Mammary microvascular endothelial cell (primary cell): ENCODE results near the gene HEATR1. TPM values are rescaled to one million over a fixed set of nuclear protein-coding genes. Genes with fewer than 3 reads are reported as not detected.

Experiments used
- total RNA-seq: library from RNA; depleted of rRNA; stranded (reverse); fragments of >200 nt; gene quantifications from 2 replicates; pipeline ENCODE4 v1.2.3, GENCODE V29; 2015

The HEATR1 gene, protein sequence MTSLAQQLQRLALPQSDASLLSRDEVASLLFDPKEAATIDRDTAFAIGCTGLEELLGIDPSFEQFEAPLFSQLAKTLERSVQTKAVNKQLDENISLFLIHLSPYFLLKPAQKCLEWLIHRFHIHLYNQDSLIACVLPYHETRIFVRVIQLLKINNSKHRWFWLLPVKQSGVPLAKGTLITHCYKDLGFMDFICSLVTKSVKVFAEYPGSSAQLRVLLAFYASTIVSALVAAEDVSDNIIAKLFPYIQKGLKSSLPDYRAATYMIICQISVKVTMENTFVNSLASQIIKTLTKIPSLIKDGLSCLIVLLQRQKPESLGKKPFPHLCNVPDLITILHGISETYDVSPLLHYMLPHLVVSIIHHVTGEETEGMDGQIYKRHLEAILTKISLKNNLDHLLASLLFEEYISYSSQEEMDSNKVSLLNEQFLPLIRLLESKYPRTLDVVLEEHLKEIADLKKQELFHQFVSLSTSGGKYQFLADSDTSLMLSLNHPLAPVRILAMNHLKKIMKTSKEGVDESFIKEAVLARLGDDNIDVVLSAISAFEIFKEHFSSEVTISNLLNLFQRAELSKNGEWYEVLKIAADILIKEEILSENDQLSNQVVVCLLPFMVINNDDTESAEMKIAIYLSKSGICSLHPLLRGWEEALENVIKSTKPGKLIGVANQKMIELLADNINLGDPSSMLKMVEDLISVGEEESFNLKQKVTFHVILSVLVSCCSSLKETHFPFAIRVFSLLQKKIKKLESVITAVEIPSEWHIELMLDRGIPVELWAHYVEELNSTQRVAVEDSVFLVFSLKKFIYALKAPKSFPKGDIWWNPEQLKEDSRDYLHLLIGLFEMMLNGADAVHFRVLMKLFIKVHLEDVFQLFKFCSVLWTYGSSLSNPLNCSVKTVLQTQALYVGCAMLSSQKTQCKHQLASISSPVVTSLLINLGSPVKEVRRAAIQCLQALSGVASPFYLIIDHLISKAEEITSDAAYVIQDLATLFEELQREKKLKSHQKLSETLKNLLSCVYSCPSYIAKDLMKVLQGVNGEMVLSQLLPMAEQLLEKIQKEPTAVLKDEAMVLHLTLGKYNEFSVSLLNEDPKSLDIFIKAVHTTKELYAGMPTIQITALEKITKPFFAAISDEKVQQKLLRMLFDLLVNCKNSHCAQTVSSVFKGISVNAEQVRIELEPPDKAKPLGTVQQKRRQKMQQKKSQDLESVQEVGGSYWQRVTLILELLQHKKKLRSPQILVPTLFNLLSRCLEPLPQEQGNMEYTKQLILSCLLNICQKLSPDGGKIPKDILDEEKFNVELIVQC (N-terminal part only)
- total RNA-seq, result 27.2 and 35.0 TPM in 2 replicates

DNA sequence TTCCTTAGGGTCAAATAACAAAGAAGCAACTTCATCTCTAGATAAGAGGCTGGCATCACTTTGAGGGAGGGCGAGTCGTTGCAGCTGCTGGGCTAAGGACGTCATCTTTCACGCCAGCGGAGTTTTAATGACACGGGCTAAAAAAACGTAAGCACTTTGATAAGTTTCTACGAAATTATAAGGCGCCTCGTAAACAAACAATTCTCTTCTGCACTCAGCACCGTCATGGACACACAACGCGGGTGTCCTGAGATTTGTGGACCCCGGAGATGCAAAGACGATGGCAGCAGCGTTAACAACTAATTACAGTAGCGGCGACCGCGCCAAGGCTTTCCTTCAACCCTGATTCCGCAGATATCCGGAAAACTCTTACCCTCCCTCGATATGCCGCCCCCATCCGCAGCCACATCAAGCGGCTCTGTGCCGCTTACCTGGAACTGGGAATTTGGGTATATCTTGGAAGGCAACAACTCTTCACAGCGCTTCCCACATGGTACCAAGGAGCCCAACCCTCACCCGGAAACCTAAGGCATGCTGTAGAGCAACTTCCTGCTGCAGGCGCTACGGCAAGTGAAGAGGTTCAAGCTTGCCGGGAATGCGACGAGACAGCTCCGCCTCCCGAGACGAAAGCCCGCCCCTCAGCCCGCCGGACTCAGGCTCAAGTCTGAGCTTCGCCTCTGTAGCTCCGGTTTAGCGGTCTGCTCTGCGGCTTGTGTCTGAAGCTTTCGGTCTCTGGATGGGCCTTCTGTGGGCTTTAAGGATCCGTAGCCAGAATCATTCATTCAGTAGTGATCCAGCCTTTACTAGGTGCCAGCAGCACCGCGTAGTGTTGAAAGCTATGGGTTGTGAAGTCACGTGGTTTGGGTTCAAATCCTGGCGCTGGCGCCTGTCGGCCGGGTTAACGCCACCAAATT is at the start of gene HEATR1:
TSS of gene HEATR1 (minus strand) at position 526 of the 914 bp plus-strand sequence. CDS start at position 105, 421 bp downstream.

DNA sequence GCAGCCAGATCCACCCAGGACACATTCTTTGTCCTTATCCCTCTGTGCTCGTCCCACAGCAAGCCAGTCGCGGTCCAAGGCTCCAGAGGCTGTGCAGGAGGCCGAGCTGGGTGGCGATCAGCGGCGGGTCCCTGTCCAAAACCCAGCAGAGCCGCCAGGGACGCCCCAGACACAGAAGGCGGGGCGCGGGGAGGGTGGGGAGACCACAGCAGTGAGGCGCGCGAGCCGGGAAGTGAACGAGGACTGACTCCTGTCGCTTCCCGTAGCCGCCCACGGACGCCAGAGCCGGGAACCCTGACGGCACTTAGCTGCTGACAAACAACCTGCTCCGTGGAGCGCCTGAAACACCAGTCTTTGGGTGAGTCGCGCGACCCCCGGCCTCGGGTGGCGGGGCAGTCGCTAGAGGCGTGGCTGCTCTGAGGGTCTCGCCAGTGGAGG is 80.6 kb downstream of the HEATR1 start, which contains the start of gene LGALS8:
TSS of gene LGALS8 (plus strand) at position 279 of the 438 bp plus-strand sequence. CDS start 2,089 bp downstream, outside the sequence.

Other genes with a start within 250 kb of the HEATR1 start
- not detected in 2 replicates for gene EDARADD, start 210.2 kb downstream of the HEATR1 start, total RNA-seq
- 63.4 and 84.5 TPM in 2 replicates for gene LGALS8, start 80.5 kb downstream of the HEATR1 start, total RNA-seq
- gene ACTN2, start 82.0 kb upstream of the HEATR1 start, total RNA-seq, result not detected in 2 replicates
- gene MTR, start 190.8 kb upstream of the HEATR1 start, total RNA-seq, result 17.5 and 17.9 TPM in 2 replicates